Stimulated activated CD4-positive, alpha-beta T cell treated with anti-CD3 and anti-CD28 coated beads, Interleukin-1b, Interleukin-23, amount 100 ng/mL, for 24 hours (primary cell): ENCODE measurements around the gene CELF1.

Experiments
- DNase-seq, 4 experiments: peaks; one replicate each; pipeline ENCODE4 v3.0.0-alpha.2; 2020; ENCODE audit warnings: low read depth in 4 of 4, low spot score in 1 of 4

The CELF1 gene

GRCh38 chr11:47488674-47489394, 64.1 kb downstream of the CELF1 start:
- no peak for DNase-seq

- DNase-seq: no peak
Measured at GRCh38 chr11:47488111-47488510, 64.8 kb downstream of the CELF1 start.

GRCh38 chr11:47487421-47487820, 65.5 kb downstream of the CELF1 start:
- DNase-seq: no peak

GRCh38 chr11:47485107-47485506, 67.8 kb downstream of the CELF1 start:
- no peak for DNase-seq

GRCh38 chr11:47483457-47483856, 69.5 kb downstream of the CELF1 start:
- DNase-seq: no peak

- DNase-seq: no peak
Measured at GRCh38 chr11:47480762-47481161, 72.2 kb downstream of the CELF1 start.

GRCh38 chr11:47478651-47479329, 74.1 kb downstream of the CELF1 start:
- DNase-seq: no peak

- DNase-seq: no peak
Measured at GRCh38 chr11:47477753-47478152, 75.2 kb downstream of the CELF1 start.

- no peak for DNase-seq
Measured at GRCh38 chr11:47477323-47477722, 75.6 kb downstream of the CELF1 start.

GRCh38 chr11:47470671-47471070, 82.3 kb downstream of the CELF1 start:
- DNase-seq: no peak

- DNase-seq: no peak
Measured at GRCh38 chr11:47469361-47470179, 83.4 kb downstream of the CELF1 start.

- no peak for DNase-seq
Measured at GRCh38 chr11:47468598-47469214, 84.2 kb downstream of the CELF1 start.

- no peak for DNase-seq
Measured at GRCh38 chr11:47467357-47467756, 85.6 kb downstream of the CELF1 start.

- no peak for DNase-seq
Measured at GRCh38 chr11:47466701-47467250, 86.2 kb downstream of the CELF1 start.

GRCh38 chr11:47466201-47466600, 86.7 kb downstream of the CELF1 start:
- DNase-seq: no peak

GRCh38 chr11:47464483-47464882, 88.4 kb downstream of the CELF1 start:
- DNase-seq: no peak

GRCh38 chr11:47461876-47462275, 91.1 kb downstream of the CELF1 start:
- DNase-seq: no peak

GRCh38 chr11:47460571-47461235, 92.2 kb downstream of the CELF1 start:
- no peak for DNase-seq

- DNase-seq: peak; percentile 3 to 49 (median 24)
Measured at GRCh38 chr11:47454258-47454671, 98.7 kb downstream of the CELF1 start.

- DNase-seq: no peak
Measured at GRCh38 chr11:47453365-47453764, 99.6 kb downstream of the CELF1 start.

GRCh38 chr11:47451990-47452389, 100.9 kb downstream of the CELF1 start:
- no peak for DNase-seq
